Activated naive CD4-positive, alpha-beta T cell (primary cell): ENCODE results near the gene MLC1.

Experiments used
- DNase-seq, 4 experiments: peaks; one replicate each; lab custom pipeline; 2025; lab: John Stamatoyannopoulos, UW

Gene MLC1

DNA sequence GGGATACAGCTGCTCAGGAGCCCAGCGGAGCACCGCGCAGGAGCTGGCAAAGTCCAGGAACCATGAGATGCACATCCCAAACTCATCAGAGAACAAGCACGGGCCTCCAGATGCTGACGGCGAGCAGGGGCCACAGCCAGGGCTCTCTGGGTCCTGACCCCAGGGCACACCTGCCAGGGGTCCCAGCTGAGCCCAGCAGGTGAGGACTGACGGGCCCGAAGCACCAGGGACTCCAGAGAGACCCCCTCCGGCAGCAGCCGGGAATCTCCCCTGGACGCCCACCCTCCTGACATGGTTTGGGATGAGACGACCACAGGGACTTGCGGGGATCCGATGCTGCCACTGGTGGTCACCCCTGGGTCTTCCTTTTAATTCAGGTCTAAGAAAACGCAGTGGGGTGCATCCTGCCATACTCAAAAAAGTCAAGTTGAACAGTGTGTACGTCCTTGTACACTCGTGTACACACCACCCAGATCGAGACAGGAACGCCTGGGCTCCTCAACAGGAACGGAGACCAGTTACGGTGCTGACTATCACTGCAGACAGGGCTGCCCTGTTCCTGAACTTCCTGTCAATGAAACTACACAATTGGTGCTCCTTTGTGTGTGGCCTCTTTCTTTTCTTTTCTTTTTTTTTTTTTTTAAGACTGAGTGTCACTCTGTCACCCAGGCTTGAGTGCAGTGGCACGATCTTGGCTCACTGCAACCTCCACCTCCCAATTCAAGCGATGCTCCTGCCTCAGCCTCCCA lies 49.1 kb downstream of the MLC1 start:
- no peak for DNase-seq

DNA sequence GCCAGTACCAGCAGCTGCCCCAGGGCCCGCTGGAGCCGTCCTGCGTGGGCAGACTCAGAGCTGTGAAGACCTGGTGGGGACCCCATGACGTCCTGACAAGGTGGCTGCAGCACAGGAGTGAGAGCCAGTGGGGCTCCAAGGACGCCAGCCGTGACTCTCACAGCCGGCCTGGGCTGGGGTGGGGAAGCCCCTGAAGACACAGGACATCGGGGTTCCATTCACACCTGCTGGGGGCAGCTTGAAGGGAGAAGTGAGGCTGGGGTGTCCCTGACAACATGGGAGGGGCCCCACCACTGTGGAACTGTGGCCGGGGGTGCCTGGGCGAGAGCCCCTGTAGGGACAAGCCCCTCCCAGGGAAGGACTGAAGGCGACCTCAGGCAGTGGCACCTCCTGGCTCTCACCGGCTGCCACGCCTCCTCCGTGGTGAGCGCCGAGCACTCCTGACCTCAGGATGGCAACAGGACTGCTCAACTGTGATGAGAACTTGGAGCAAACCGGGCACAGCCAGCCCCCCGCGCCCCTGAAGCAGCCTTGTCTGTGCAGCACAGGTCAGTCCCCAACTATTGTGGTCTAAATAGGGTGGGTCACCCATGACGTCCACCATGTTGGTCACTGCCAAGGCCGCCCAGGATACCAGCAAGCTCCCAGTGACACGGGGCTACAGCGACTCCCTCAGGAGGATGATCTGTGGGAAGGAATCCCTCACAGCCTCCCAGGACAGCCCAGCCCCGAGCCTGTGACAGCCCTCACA lies 49.9 kb downstream of the MLC1 start:
- DNase-seq: no peak

DNA sequence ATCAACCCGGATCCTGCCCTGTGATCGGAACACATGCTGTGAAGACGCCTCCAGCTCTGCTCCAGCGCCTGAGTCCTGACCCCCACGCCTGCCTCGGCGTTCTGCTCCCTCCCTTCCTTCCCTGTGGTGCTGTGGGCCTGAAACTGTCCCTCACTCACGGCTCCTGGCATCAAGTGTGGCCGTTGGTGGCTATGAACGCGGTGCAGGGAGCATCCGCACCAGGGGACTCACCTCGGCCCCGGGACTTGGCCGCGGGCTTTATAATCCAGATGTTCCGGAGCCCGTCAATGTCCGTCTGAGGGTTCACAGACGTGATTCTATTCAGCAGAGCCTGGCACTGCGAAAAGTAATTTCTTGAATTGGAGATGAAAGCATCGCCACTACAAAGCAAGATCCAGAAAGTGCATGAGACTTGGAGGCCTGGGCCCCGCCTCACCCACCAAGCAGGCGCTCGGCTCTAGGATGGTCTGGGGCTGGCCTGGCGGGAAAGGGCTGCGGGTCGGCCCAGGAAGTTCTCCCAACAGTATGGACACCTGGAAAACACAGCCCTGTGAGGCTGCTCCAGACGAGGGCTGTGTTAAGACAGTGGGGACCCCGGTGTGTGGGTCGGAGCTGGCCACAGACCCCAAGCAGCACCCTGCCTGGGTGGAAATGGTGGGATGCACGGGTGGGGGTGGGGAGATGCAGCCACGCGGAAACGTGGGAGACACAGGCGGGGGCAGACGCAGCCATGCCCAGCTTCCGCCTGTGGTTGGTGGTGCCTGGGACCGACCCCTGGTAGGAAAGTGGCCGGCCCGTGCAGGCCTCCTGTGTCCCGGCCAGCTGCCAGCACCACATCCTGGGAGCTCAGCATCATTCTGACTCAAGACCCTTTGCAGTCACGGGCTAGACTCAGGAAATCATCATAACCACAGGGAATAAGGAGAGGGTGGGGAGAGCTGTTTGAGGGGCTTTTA lies 50.8 kb downstream of the MLC1 start:
- DNase-seq: no peak

DNA sequence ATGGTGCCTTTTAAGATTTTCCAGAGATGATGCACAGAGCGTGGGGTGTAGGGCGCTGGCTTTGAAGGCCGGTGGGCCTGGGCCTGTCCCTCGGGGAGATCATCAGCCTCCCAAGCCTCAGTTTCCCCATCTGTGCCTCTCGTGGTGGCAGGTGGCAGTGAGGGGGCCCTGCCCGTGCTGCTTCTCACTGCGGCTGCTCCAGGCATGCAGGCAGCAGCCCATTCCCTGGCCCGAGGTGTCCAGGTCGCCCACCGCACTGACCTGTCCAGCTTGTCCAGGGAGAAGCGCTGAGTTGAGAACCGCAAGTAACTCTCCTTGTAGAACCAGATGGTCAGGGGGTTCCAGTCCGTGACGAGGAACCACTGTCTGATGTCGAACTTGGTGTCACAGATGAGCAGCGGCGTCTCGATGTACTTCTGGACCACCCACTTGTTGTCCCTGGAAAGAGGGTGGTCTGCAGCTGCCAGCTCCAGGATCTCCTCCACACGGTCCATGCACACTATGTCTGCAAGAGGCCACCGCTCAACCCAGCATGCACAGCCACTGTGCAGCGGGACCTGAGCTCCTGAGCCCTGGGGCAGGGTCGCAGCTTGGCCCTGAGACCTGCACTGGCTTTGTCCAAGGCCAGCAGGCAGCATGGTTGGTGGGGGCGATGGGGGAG lies 52.2 kb downstream of the MLC1 start:
- DNase-seq: no peak

DNA sequence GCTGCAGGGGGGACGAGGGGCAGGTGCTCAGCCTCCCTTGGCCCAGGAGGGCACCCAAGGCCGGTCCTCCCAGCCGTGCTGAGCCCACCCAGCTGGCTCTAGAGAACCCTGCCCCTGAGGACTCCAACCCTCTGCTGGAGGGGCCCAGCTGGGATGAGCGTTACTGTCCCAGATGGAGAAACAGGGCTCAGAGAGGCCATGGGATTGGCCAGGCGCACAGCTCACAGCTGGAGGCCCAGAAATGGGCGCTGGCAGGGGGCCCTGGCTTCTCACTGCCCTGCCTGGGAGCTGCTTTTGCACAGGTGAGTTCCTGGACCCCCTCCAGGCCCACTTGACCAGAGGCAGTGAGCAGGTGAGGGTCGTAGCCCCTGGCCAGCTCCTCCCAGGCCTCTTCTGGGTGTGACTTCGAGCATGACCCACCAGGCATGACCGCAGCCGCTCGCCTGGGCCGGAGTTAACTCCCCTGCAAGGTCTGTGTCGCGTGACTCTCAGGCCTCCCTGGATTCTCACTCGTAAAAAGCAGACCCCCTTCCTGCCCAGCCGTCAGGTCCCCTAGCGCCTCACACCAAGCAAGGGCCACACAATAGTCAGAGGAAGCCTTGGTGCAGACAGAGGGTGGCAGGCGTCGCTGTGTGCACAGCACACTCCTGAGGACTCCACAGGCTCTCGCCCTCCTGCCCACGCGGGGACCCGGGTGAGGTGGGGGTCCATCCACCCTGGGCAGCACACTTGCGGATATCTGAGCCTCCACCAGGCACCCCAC lies 52.9 kb downstream of the MLC1 start:
- no peak for DNase-seq

DNA sequence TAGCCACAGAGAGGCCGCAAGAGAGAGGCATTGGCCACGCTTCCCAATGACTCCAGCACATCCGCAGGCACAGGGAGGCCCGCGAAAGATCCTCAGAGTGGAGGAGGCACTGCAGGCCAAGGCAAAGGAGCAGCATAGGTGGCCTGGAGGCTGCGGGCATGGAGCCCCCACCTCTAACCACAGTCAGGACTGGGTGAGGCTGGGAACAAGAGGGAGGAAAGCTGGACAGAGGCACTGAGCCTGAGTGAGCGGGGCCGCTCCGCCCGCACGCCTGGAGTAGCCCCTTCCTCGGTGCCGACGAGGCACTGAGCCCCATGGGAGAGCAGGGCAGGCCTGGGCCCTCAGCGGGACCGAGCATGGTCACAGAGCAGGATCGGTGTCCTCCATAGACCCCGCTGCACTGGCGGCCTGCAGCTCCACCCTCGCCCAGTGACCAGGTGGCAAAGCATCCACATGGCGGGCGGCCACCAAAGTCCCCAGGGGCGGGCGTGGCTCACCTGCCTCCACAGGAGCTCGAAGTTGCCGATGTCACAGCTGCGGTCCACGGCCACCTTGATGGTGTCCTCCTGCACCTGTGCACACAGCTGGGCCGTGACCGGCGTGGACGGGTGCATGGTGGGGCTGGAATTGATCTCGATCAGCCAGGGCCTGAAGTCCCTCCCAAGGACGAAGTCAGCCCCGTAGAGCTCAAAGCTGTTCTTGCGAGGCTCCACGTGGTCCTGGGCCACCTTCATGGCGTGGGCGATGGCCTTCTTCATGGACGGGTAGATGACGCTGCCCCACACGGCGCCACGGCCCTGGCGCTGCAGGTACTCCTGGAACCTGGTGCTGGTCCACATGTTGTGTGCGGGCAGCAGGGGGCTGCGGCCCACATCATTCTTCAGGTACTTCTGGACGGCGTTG lies 53.8 kb downstream of the MLC1 start:
- DNase-seq: no peak

DNA sequence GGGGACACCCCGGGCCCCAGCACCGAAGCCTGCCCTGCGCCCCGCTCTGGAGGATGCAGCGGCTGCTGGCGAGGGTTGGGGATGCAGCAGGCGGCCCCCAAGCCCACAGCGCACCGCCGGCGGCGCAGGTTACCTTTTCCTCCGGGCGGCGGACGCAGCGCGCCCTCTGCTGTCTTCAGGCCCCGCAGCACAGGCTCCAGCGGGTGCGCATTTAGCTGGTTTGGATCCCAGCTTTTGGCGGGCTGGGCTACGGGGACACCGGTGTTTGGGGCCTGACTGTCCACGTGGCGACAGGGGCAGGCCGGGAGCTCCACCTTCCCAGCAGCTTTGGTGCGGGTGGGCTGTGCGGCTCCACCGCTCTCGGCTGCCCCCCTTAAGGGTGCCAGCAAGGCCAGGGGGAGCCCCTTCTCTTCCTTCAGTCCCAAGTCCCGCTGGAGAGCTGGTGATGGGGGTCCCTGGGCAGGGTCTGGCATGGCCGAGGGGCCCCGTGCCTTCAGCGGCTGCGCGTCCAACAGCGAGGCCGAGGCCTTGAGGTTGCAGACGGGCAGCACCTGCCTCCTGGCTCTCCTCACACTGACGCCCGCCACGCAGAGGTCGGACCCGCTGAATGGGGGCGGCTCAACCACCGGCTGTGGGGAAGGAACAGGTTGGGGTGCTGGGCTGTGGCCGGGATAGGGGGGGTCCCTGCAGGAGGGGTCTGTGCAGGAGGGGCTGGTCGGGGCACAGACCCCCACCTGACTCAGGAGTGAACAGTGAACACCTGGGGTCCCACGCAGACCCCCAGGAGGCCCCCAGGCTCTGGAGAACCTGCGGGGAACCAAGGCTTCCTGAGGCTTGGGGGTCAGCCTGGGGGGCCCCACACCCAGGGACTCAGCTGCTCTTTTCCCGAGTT lies 54.7 kb downstream of the MLC1 start:
- DNase-seq: peak; percentile 54 to 80 (median 60)

DNA sequence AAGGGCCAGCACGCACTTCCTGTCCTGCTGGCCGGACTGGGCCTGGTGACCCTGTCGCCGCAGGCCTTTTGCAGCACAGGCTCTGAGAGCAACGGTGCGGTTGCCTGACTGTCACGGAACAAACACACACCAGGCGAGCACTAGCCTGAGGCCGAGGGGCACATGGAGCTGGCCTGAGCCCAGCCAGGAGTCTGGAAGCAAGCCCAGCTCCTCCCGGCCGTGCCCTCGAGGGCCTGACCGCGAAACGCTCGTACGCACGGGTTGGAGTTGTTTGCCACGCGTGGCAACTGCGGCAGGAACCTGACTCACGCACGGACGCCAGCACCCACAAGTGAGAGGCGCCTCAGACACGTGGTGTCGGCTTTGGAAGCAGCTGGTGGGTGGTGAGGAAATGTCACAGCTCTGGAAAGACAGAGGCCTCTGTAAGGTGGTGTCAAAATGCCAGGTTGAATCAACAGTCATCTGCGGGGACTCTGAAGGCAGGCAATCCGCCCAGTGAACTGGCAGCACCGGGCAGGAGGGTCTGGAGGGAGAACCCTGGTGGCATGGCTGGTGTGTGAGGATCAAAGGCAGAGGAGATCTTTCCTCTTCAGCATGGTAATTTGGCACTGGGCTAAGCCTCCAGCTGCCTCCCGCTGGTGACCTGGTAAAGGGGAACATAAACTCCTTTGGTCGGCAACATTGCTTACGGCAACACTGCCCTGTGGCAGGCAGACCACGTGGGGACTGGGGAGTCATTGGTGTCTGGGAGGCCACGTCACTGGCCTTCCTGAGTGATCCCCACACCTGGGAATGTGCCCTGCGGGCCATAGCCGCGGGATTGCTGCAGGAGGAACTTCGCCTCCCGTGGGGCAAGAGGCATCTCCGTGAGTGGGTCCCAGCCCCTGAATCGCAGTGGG lies 57.3 kb downstream of the MLC1 start:
- DNase-seq: peak in 1 of 4 experiments; percentile 32

DNA sequence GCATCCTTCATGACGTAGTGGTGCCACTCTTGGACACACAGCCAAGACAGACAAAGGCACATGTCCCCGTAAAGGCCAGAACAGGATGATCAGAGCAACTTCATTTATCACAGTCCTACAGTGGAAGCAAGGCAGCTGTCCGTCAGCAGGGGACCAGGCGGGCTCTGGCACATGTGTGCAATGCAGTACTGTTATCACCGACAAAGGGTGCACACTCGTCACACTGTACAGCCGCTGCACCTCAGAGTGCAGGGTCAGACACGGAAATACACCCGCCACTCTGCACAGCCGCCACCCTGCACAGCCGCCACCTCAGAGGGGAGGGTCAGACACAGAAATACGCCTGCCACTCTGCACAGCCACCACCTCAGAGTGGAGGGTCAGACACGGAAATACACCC lies 59.2 kb downstream of the MLC1 start:
- no peak for DNase-seq

DNA sequence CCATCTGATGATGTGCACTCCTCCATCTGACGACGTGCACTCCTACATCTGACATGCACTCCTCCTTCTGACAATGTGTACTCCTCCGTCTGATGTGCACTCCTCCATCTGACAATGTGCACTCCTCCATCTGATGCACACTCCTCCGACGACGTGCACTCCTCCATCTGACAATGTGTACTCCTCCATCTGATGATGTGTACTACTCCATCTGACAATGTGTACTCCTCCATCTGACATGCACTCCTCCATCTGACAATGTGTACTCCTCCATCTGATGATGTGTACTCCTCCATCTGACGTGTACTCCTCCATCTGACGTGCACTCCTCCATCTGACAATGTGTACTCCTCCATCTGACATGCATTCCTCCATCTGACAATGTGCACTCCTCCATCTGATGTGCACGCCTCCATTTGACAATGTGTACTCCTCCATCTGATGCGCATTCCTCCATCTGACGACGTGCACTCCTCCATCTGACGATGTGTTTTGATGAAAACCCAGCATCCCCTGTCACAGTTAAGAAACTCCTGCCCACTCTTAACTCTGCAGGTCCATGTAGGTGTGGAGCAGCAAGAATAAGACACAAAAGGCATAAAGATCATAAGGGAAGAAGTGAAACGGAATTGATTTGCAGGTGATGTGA lies 62.9 kb downstream of the MLC1 start:
- DNase-seq: no peak

DNA sequence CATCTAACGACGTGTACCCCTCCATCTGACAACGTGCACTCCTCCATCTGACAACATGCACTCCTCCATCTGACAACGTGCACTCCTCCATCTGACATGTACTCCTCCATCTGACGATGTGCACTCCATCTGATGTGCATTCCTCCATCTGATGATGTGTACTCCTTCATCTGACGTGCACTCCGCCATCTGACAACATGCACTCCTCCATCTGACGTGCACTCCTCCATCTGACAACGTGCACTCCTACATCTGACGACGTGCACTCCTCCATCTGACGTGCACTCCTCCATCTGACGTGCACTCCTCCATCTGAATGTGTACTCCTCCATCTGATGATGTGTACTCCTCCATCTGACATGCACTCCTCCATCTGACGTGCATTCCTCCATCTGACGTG lies 64.6 kb downstream of the MLC1 start:
- no peak for DNase-seq

DNA sequence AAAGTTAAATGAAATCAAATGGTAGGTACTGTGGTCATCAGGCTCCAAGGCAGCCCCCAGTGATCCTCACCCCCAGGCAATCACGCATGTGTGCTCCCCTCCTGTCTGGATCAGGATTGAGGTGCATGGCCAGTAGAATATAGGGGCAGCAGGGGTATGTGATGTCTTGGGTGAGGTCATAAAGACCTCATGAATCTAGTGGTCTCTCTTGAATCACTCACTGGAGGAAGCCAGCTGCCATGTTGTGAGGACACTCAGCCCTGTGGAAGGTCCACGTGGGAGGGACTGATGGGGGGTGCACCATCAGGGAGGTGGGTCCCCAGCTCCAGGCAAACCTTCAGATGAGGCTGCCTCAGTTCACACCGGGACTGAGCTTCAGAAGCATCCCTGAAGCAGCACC lies 65.9 kb downstream of the MLC1 start:
- no peak for DNase-seq

DNA sequence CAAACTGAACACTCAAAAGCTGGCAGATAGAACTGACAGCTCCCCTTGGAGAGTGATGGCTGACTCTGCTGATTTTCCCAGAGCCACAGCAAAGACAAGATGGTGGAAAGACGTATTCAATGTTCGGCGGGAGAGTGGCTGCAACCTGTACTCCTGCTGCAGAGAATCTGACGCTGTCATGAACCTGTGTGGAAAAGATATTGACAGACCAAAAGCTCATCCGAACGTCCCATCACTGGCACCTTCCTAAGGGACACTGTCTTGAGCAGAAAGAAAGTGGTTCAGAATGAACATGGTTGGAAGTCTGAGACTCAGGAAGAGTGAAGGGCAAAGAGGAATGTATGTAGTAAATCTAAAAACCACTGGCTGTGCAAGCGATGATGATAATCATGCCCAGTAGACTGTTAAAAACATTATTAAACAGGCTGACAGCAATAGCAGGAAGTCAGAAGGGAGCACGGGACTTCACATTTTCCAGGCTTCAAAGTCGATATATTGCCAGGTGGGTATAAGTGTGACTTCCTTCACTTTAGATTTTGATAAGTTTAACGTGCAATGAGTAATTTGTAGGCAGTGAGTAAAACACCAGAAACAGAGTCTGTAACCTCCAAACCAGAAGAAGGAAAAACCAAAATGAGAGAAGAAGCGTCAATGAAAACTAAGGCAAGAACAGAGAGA lies 66.5 kb downstream of the MLC1 start:
- DNase-seq: no peak

DNA sequence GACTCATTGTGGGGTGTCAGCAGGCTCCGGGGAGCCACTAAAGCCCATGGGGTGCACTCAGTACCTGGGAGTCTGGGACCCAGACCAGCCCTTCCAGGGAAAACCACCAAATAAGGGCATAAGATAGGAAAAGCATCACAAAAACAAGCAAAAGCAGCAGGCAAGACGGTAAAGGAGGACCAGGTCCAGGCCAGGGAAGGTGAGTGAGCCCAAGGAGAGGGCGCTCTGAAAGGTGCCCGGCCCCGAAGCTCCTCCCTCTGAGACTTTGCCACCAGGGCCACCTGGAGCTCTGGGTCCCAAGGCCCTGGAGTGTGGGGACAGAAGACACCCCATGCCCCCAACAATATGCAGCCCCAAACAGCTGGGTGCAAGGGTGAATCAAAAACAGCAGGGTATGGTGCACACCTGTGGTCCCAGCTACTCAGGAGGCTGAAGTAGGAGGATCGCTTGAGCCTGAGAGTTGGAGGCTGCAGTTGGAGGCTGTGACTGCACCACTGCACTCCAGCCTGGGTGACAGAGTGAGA lies 67.5 kb downstream of the MLC1 start:
- DNase-seq: no peak

DNA sequence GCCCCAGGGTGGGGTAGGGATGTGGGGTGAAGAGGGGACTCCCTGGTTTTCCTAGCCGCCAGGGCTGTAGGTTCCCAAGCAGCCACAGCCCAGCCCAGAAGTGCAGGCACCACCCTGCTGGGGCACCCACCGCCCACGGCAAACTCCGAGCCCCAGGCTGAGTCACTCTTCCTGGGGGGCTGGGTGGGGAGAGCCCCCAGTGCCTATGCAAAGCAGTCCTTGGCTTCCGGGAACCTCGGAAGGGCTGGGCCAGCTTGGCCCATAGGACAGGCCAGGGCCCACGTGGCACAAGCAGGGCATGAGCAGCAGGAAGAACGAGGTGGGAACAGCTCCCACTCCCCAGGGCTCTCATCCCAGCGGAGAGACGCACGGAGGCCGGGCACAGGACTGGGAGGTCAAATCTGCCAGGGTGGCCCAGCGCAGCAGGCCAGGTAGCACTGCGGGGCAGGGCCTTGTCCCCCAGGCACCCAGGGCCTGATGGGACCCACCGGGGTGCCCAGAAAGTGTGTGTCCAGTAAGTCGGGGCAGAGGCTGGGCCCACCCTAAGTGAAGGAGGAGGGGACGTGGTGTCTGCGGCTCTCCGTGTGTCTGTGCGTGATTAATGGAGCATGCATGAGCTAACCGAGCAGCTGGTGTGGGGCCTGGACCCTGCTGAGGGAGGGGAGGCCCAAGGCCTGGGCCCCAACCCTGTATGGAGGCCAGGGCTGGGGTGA lies 68.1 kb downstream of the MLC1 start:
- no peak for DNase-seq
